GM19099 (cell line): ENCODE measurements around the gene CWC25.

Experiments used
- POLR2A ChIP-seq: IDR thresholded peaks from 3 replicates; pipeline ENCODE4 v1.6.1; 2011; ENCODE audit warnings: low read depth; ENCODE audit not compliant: insufficient read length; ENCODE audit errors: extremely low read depth

The CWC25 gene

GRCh38 chr17:38864636-38865398 is 39.7 kb upstream of the CWC25 start:
- TF ChIP-seq POLR2A, result no peak

- no peak for TF ChIP-seq POLR2A
Measured at GRCh38 chr17:38861399-38861843, 36.3 kb upstream of the CWC25 start.

DNA sequence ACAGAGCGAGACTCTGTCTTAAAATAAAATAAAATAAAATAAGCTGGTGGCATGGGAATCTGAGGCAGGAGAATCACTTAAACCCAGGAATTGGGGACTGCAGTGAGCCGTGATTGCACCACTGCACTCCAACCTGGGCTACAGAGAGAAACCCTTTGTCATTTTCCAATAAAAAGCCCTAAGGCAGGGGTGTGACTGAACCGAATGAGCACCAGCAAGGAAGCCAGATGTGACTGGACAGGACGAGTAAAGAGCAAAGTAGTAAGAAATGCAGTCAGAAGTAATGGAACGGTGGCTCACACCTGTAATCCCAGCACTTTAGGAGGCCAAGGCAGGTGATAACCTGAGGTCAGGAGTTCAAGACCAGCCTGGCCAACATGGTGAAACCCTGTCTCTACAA is 32.1 kb upstream of the CWC25 start:
- TF ChIP-seq POLR2A, result no peak

- peak; percentile 98 for TF ChIP-seq POLR2A
Measured at GRCh38 chr17:38853292-38854219, 28.4 kb upstream of the CWC25 start, which contains the start of gene RPL23. Gene RPL23, minus strand, starts transcription at chr17:38853721. Its CDS starts 11 bp downstream, at chr17:38853710.

DNA sequence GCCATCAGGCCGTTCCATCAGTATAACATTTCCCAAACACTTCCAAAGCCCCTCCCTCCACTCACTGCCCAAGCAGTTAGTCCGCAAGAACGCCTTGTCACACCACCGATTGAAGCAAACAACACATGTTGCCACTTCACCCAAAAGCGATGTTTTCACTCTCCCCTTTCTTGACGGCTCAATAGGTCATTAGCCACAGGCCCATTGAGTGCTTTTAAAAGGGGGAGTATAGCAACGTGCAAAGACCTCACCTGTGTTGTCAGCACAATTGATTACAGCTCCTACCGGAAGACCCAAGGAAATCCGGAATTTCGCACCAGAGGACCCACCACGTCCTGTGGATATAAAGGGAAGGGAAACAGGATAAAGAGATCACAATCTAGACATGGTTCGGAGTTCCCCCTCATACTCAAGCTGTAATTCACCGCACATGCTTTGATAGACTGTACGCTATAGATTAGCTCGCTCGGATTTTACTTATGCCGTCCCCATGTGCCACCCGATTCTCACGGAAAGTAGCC is 27.7 kb upstream of the CWC25 start:
- TF ChIP-seq POLR2A, result no peak

DNA sequence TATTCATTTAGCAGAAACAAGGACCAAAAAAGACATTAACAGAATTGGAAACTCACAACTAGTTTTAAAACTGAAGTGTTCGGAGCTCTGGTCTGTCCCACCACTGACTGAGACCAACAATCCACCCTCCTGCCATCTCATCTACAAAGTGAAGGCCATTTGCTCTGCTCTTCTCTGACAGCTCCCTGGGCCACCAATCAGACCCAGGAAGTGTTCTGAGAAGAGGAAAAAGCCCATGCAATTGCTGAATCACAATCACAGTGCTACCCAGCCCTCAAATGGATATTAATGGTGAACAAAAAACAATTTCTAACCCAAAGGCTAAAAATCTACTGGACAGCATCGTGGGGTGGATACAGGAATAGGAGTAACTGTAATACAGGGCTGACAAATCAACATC is 26.3 kb upstream of the CWC25 start:
- no peak for TF ChIP-seq POLR2A

GRCh38 chr17:38850374-38850773 is 25.3 kb upstream of the CWC25 start:
- no peak for TF ChIP-seq POLR2A

DNA sequence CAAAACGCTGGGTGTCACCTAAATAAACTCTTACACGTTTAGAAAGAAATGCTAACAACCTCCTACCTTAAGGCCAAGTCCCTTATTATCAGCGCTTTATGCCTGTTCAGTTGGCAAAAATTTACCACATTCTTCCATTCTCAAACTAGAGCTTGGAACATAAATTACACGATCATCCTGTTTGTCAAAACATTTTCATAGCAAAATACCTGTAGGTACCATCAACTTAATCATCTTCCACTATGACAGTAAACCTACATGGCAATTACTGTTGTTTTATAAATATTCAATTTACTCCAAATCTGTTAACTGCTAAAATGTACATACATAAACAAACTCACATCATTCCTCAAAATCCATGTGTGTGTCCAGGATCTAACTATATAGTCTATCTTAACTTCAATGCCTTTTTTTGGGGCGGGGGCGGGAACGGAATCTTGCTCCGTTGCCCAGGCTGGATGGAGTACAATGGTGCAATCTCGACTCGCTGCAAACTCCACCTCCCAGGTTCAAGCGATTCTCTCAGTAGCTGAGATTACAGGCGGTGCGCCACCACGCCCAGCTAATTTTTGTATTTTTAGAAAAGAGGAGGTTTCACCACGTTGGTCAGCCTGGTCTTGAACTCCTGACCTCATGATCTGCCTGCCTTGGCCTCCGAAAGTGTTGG is 24.0 kb upstream of the CWC25 start:
- TF ChIP-seq POLR2A, result no peak

GRCh38 chr17:38848557-38848891 is 23.4 kb upstream of the CWC25 start:
- TF ChIP-seq POLR2A, result peak; percentile 9

- TF ChIP-seq POLR2A, result no peak
Measured at GRCh38 chr17:38844261-38844757, 19.2 kb upstream of the CWC25 start.

DNA sequence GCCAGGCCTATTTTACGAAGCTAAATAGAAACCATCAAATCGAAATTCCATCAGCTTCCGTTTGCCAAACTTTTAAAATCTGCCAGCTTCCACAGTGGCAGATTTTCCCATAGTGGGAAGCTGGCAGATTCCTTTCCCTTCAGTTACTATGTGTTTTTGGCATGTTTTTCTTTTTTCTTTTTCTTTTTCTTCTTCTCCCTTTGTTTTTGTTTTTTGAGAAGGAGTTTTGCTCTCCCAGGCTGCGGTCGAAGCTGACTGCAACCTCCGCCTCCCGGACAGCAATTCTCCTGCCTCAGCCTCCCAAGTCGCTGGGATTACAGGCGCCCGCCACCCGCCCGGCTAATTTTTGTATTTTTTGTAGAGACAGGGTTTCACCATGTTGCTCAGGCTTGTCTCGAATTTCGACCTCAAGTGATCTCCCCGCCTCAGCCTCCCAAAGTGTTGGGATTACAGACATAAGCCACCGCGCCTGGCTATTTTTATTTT is 684 bp upstream of the CWC25 start:
- TF ChIP-seq POLR2A, result no peak

DNA sequence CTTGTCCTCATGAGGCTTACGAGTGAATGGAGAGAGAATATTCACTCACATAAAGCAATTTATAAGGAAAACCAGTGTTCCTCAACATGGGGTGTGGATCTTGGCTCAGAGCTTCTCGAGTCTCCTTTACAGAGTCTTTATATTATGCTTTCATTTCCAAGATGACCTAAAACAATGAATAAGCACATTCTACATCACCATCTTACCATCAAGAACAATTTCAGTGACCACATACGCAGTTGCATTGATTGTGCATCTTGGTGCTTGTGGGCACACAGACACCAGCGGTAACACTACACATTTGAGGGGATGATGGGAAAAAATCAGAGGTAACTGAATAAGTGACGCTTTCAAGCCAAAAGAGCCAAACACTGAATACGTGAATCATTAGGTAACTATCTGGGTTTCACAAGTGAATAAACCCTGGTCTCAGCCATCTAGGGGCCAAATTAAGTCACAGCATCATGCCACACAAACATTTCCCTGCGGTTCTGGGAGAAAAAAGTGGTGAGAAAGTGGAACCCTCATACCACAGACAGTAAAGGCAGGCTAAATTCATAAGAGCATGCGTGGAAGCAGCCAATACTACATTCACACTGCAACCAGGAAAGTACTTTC is 9.4 kb downstream of the CWC25 start:
- TF ChIP-seq POLR2A, result no peak

- TF ChIP-seq POLR2A, result no peak
Measured at GRCh38 chr17:38809828-38810227, 15.3 kb downstream of the CWC25 start.

DNA sequence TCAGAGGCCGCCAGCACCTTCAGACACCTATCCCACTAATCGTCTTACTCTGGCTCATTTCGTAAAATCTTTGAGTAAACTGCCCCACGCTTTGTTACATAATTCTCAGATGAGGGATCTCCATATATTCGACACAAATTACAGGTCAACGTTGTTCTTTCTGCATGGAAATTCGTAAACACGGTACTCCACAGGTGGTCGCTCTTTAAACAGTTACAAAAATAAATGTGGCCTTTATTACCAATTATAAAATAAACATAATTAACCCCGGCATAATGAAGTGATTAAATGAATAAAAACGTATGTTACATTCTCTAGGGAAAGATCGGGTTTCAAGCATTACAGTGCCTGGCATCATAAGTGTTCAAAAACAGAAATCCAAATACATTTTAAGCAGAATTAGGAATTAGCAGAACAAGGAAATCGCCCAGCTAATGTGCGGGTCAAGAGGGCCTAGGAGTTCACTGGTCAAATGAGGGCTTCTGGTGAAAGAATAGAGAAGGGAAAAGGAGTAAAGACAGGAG is 24.8 kb downstream of the CWC25 start:
- no peak for TF ChIP-seq POLR2A

- TF ChIP-seq POLR2A, result peak; percentile 44
Measured at GRCh38 chr17:38799501-38800236, 25.5 kb downstream of the CWC25 start, which contains the start of gene PIP4K2B. Gene PIP4K2B, minus strand, starts transcription at chr17:38799556. Its CDS starts 132 bp downstream, at chr17:38799424.
